ENCODE data around the gene DERL2.

- TF ChIP-seq CTCF (conservative IDR thresholded peaks at IDR 0.05; ENCODE audit: low read depth, low read length) (no peak), POLR2A (IDR thresholded peaks at IDR 0.05; ENCODE audit: low read depth, low read length) (no peak), RFX5 (IDR thresholded peaks at IDR 0.05; ENCODE audit: low read depth, low read length) (no peak)
These were observed 7.0 kb downstream of the DERL2 start for GRCh38 chr17:5478992-5479391.

Data from IMR-90 (cell line).